T1000 (cell line): ENCODE data around the gene UNC45A.

ENCODE experiments used
- DNase-seq: peaks from one replicate; lab custom pipeline; 2025; ENCODE audit warnings: mixed read lengths; lab: John Stamatoyannopoulos, UW

Gene UNC45A

DNA sequence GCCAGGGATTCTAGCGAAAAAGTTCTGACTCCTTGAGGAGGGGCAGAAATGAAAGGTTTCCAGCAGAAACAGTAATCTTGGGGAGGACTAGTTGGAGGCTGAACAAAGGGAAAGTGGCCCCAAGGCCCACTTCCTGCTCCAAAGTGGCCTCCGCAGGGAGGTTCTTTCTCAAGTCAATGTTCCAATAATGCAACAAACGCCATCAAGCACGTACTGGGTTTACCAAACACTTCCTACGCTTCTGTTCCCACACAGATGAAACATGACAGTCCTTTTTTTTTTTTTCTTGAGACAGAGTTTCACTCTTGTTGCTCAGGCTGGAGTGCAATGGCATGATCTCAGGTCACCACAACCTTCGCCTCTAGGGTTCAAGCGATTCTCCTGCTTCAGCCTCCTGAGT is 10.0 kb downstream of the UNC45A start:
- no peak for DNase-seq

DNA sequence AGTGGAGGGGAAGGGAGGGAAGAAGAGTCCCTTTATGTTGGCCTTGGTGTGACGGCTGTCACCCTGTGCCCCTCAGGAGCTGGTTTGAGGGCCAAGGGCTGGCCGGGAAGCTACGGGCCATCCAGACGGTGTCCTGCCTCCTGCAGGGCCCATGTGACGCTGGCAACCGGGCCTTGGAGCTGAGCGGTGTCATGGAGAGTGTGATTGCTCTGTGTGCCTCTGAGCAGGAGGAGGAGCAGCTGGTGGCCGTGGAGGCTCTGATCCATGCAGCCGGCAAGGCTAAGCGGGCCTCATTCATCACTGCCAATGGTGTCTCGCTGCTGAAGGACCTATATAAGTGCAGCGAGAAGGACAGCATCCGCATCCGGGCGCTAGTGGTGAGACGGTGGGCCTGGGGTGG is 11.5 kb downstream of the UNC45A start:
- no peak for DNase-seq

DNA sequence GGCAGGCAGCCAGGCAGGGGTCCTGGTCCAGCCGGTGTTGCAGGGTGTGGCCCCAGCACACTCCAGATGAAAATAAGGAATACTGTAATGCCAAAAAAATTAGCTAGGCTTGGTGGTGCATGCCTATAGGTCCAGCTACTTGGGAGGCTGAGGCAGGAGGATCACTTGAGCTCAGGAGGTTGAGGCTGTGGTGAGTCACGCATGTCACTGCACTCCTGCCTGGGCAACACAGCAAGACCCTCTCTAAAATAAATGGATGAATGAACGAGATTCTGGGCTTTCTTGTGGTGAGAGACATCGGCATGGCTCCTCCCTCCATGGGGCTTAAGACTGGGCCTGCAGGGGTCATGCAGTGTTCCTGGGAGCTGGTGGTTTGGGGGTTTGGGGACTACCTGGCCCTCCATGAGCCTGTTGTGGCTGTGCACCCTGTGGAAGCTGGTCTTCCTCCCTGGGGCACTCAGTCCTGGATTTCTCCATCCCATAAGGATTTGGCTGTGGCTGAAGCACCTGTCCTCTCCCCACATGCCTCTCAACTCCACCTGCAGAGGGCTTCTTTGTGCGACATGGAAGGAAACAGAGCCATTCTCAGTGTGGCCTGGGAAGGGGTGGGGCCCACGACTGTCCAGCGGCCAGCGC is 12.0 kb downstream of the UNC45A start:
- no peak for DNase-seq

DNA sequence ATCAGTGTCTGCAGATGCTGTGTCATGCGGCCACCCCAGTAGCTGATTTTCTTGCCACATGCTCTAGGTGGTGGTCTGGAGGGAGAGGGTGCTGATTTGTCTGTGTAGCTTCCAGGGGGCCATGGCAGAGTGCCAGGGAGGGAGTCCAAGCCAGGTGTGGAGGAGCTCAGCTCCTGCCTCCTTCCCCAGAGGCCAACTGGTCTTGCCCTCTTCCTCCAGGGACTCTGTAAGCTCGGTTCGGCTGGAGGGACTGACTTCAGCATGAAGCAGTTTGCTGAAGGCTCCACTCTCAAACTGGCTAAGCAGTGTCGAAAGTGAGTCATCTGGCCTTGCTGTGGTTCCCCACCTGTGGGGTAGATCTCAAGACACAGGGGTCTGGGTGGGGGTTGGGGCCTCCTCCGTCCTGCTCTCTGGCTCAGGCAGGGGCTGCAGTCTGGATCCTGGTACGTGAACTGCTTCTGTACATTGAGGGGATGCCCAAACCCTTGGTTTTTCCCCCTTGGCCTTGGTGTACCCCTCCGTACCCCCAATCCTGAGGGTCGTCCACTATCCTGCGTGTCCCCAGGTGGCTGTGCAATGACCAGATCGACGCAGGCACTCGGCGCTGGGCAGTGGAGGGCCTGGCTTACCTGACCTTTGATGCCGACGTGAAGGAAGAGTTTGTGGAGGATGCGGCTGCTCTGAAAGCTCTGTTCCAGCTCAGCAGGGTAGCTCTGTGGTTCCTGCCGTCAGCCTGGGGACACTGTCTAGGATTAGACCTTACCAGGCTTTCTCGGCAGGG is 12.7 kb downstream of the UNC45A start:
- DNase-seq = no peak

DNA sequence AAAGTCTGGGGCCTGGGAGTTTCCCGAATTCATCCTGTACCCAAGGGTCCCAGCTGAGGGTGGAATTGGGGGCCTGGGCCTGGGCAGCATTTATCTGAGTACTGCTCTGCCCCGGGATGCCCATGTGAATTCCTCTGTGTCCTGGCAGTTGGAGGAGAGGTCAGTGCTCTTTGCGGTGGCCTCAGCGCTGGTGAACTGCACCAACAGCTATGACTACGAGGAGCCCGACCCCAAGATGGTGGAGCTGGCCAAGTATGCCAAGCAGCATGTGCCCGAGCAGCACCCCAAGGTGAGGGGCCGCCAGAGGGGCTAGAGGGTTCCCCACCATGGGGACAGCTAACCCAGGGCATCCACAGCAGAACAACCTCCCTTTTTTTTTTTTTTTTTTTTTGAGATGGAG is 13.4 kb downstream of the UNC45A start:
- no peak for DNase-seq

DNA sequence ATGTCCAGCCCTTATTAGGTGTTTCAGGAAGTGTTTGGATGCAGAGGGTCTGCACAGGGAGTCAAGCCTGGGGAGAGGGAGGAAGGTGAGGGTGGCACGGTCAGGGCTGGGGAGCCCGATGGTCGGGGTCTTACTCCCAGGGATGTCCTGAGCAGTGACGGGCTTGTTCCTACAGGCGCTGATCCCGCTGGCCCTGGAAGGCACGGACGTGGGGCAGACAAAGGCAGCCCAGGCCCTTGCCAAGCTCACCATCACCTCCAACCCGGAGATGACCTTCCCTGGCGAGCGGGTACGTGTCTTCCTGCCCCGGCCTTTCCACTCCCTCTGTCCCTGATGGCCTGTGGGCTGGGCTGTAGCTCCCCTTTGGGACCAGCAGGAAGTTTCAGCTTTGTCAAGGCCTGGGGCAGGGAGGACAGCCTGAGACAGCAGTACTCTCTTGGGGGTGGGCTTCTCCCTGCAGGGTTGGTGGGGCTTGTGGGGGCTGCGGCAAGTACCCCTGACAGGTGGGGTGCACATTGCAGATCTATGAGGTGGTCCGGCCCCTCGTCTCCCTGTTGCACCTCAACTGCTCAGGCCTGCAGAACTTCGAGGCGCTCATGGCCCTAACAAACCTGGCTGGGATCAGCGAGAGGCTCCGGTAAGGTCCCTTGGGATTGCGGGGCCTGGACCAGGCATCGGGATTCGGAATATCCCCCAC is 15.0 kb downstream of the UNC45A start:
- no peak for DNase-seq

DNA sequence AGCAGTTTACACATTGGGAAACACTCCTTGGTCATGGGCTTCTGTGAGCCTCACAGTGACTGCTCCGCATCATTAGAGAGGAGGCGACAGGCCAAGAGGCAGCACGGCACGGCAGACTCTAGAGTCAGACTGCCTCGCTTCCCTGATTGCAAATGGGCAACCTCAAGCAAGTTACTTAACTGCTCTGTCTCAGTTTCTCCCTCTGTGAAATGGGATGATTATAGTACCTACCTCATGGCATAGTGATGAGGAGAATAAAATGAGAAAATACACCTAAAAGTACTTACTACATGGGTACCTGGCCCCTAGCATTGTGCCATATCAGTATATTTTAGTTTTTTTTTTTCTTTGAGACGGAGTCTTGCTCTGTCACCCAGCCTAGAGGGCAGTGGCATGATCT is 15.6 kb downstream of the UNC45A start:
- no peak for DNase-seq

DNA sequence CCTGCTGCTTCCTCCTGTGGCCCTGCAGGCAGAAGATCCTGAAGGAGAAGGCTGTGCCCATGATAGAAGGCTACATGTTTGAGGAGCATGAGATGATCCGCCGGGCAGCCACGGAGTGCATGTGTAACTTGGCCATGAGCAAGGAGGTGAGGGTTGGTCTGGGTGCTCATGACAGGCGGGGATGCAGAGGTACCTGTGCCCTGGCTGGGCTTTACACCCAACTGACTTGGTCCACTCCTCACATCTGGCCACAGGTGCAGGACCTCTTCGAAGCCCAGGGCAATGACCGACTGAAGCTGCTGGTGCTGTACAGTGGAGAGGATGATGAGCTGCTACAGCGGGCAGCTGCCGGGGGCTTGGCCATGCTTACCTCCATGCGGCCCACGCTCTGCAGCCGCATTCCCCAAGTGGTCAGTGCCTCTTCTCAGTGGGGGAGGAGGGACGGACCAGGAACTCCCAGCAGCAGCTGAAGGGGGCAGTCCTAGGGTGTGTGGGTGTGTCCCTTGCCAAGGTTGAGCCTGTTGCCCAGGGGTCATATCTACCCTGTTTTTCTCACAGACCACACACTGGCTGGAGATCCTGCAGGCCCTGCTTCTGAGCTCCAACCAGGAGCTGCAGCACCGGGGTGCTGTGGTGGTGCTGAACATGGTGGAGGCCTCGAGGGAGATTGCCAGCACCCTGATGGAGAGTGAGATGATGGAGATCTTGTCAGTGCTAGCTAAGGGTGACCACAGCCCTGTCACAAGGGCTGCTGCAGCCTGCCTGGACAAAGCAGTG is 18.0 kb downstream of the UNC45A start:
- no peak for DNase-seq

DNA sequence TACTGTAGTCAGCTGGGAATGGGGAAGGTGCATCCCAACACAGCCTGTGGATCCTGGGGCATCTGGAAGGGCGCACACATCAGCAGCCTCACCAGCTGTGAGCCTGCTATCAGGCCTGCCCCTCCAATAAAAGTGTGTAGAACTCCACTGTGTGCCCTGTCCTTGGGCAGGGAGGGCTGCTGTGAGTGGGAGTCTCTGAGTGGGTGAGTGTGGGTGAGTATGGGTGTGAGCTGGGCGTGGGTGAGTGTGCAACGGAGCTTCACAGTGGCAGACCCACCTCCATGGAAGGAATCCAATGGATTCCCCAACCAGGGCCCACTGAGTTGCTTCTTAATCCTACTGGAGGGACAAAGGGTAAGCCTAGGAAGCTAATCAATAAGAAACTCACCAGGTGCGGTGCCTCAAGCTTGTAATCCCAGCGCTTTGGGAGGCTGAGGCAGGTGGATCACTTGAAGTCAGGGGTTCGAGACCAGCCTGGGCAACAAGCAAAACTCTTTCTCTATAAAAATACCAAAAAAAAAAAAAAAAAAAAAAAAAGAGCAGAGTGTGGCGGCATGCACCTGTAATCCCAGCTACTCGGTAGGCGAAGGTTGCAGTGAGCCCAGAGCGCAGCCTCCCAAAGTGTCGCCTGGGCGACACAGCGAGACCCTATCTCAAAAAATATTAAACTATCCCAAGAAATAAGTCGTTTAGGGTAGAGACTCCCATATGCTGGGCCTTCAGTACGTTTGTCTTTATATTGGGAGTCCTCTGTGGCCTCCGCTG is 19.0 kb downstream of the UNC45A start:
- no peak for DNase-seq

DNA sequence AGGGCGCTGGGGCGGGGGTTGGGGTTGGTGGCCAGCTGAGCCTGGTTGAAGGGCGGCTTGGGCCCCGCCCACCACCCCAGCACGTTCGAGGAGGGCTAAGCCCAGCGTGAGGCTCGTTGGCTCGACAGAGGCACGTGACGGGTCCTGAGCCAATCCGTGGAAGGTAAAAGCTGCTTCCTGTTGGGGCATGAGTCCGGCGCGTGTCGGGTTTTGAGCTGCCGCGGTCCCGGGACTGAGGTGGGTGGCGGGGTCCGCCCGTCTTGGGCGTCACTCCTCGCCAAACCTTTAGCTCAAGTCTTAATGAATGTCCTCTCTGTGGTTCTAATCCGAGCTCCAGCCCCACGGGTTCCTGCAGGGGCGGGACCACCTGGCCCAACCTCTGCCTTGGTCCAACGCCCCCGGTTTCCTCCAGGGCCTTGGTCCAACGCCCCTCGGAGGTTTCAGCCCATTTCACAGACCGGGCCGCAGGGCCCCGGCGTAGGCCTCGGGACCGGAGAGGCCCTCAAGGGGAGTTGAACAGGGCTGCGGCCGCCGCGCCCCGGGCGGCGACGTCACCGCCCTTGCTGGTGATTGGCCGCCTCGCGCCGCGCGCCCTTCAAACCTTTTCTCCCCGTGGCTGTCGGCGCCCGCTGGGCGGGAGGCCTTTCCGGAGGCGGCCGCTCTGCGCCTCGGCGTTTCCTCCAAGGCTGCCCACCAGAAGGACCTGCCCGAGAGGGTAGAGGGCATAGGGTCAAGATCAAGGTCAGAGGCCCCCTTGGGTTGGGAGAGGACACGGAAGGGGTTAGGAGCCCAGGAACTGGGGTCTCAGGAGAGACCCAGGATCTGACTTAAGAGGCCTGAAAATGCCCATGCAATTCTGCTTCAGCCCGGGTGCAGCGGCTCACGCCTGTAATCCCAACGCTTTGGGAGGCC is 19.9 kb downstream of the UNC45A start, which contains the start of gene RCCD1:
TSS of gene RCCD1 (plus strand) at position 173 of the 912 bp plus-strand sequence. CDS start 1,851 bp downstream, outside the sequence.
- DNase-seq = peak; percentile 78

DNA sequence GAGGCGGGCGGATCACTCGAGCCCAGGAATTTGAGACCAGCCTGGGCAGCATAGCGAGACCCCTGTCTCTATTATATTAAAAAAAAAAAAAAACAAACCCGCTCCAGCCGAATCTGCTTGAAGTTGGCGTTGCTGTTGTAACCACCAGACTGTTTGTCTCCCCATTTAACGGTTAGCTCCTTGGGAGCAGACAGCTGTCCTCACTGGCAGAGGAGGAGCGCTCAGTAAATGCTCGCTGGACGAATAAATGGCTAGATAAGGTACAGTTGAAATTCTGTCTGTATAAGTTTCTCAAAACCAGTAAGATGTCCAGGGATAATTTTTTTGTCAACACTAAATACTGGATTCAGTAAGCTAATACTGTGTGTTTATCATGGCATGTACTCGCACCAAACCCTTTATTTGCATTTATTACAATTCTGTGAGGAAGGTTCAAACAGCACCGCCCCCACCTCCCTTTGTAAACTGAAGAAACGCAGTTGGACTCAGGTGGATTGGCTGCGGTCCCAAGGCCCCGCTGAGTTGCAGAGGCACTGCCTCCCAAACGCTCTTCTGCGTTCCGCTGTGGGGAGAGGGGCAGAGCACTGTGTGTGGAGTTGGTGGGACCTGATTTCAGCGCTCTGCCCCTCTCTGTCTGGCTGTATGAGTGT is 20.7 kb downstream of the UNC45A start:
- DNase-seq = no peak

DNA sequence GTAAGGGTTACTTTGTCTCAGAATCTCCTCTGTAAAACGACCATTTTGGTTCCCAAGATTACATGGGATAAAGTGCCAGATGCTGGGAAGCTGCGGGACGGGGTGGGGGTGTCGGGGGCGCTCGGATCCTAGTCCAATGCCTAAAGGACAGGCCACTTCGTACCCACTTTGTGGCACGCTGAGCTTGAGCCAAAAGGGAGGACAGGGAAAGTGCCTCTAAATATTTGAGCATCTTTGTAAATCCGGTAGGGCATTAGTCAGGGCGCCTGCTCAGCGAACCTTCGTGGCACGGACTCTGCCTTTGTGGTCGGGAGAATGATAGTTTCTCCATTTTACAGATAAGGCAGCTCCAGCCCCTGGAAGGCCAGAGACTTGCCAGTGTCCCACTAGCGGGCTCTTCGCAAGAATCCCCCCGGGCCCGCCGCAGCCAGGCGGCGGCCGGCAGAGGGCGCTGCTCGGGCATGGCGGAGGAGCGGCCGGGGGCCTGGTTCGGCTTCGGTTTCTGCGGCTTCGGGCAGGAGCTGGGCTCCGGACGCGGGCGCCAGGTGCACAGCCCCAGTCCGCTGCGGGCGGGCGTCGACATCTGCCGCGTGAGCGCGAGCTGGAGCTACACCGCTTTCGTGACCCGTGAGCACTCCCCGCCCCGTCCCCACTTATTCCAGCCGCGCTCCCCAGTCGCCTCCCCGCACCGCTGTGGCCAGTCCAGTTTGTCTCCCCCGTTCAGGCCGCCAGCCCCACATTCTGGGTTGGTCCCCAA is 21.4 kb downstream of the UNC45A start:
- peak; percentile 48 for DNase-seq

DNA sequence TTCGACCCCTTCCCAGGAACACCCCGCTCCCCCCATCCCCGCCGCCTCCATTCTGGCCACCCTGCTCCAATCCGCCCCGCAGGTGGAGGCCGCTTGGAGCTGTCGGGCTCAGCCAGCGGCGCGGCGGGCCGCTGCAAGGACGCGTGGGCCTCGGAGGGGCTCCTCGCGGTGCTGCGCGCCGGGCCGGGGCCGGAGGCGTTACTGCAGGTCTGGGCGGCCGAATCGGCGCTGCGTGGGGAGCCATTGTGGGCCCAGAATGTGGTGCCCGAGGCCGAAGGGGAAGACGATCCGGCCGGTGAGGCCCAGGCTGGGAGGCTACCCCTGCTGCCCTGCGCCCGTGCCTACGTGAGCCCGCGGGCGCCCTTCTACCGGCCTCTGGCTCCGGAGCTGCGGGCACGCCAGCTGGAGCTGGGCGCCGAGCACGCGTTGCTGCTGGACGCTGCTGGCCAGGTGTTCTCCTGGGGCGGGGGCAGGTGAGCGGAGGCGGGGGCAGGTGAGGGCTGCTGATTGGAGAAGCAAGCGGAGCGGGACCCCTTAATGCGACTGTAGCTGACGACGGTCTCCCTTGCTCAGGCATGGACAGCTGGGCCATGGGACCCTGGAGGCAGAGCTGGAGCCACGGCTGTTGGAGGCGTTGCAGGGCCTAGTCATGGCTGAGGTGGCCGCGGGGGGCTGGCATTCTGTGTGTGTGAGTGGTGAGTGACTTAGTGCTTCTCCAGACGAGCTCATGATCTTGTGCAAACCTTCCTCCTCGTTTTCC is 22.1 kb downstream of the UNC45A start:
- peak; percentile 35 for DNase-seq

DNA sequence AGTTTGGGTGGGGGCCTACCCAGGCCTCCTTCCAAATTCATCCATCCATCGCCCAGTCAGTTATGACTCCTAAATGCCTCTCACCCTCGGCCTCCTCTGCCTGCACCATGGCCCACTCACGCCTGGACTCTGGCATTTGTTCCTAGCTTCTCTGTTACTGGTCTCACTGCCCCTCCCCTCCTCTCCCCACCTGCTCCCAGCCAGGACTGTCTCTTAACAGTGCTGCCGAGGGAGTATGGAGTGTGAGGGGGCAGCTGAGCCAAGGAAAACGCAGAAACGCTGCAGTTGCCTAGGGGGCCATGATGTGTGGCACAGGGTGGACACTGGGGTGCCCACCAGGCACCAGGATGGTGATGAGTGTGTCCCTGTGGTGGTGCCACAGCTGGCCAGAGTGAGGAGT is 22.7 kb downstream of the UNC45A start:
- no peak for DNase-seq

DNA sequence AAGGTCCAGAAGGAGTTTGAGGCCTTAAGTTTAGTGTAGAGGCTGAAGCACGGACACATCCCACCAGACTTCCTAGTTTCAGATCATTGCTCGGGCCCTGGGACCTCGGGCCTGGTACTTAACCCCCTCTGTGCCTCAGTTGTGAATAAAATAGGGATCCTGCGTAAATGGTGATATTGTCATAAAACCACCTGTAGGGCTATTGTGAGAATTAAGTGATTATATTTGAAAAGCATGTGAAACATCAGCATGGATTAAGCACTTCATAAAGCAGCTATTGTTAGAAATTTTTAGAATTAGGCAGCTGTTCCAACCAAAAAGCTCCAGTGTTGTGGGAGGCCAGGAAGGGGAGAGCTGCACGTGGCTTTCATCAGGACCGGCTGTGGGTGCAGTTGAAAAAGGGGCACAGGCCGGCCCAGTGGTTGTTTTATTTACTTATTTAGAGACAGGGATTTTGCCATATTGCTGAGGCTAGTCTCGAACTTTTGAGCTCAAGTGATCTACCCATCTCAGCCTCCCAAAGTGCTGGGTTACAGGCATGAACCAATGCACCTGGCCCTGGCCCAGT is 24.0 kb downstream of the UNC45A start:
- DNase-seq = no peak

DNA sequence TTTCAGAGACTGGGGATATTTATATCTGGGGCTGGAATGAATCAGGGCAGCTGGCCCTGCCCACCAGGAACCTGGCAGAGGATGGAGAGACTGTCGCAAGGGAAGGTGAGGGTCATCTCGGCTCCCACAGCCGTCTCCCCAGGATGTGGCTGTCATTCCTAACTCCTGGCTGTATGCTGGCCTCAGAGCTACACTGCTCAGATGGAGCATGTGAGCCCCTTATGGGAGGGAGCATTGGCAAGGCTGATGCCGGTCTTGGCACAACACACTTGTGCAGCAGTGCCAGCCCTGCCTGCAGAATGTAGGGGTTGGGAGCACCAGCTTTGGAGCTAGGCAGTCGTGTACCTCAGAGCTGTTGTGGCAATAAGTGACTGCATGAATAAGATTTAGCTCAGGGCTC is 24.8 kb downstream of the UNC45A start:
- no peak for DNase-seq

DNA sequence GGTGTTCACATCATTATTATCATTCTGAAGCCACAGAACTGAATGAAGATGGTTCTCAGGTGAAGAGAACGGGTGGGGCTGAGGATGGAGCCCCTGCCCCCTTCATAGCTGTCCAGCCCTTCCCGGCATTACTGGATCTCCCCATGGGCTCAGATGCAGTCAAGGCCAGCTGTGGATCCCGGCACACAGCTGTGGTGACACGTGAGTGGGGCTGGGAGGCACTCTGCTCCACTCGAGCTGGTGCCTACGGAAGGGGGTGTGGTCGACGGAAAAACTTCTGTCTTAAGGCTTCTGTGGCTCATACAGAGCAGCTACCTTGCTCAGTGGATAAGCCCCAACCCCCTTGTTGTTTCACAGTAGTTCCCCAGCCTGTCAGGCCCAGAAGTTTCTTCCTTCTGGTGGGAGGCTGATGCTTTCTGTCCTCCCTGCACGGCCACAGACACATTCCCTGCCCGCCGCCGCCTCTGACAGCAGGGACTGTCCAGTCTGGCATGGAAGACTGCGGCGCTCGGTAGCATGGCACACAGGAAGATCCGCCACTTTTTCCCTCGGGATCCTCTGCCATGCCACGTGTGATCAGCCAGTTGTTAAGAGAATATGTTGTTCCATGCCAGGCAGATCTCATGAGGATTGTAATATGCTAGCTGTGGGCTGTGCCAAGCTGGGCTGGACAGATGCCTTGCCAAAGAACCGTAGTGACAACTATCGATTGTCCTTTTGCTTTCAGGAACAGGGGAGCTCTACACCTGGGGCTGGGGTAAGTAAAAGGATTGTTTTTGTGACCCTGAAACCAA is 25.4 kb downstream of the UNC45A start:
- no peak for DNase-seq
